Activated CD8-positive, alpha-beta T cell treated with anti-CD3 and anti-CD28 coated beads, Interleukin-2, amount 10 ng/mL, durations not matched to agents 7 days and 5 days (primary cell): ENCODE results near the gene CLEC2B. TPM values are rescaled to one million over a fixed set of nuclear protein-coding genes. Genes with fewer than 3 reads are reported as not detected.

ENCODE experiments used
- ATAC-seq: fragments of 150-1000 bp; cut with Tn5 transposase; one replicate; pipeline ENCODE4 v1.10.0; 2021; ENCODE audit warnings: moderate library complexity
- CTCF ChIA-PET: fragments of 350-600 bp; sonication (Branson Sonifier 250); formaldehyde crosslinking; loops from one replicate; lab custom pipeline; 2021; ENCODE audit warnings: antibody characterized with exemption; lab: Charles Lee
- POLR2A ChIA-PET: fragments of 350-600 bp; sonication (Branson Sonifier 250); formaldehyde crosslinking; loops from one replicate; lab custom pipeline; 2021; ENCODE audit warnings: antibody characterized with exemption; lab: Charles Lee
- DNase-seq: peaks from one replicate; pipeline ENCODE4 v3.0.0-alpha.2; 2020
- H3K27ac Mint-ChIP-seq: one replicate; pipeline ENCODE4 v1.8.0; 2021; ENCODE audit warnings: mild to moderate bottlenecking, mixed read lengths
- H3K27me3 Mint-ChIP-seq: one replicate; pipeline ENCODE4 v1.8.0; 2021; ENCODE audit warnings: low read depth, mixed read lengths
- H3K36me3 Mint-ChIP-seq: one replicate; pipeline ENCODE4 v1.8.0; 2021; ENCODE audit warnings: low read depth, mixed read lengths
- H3K4me1 Mint-ChIP-seq: one replicate; pipeline ENCODE4 v1.8.0; 2021; ENCODE audit warnings: low read depth, mixed read lengths
- H3K4me3 Mint-ChIP-seq: one replicate; pipeline ENCODE4 v1.8.0; 2021; ENCODE audit warnings: mild to moderate bottlenecking, mixed read lengths
- H3K9me3 Mint-ChIP-seq: one replicate; pipeline ENCODE4 v1.8.0; 2022; ENCODE audit warnings: mixed read lengths; ENCODE audit not compliant: insufficient read depth
- total RNA-seq, 2 experiments: library from RNA; stranded (reverse); gene quantifications; one replicate each; pipeline ENCODE4 v1.2.3, GENCODE V29; 2021

Gene CLEC2B
- total RNA-seq, 2 experiments from 2014 or later = 55.2 to 58.8 TPM

GRCh38 chr12:9809338-9809737 lies 59.8 kb downstream of the CLEC2B start:
- Mint-ChIP-seq H3K4me1 (peaks cover 35% of the 10 kb centered on the region), H3K4me3 (no peak overlapping the region), H3K27ac (no peak overlapping the region), H3K36me3 (no peaks in the 10 kb centered on the region), H3K9me3 (no peaks in the 10 kb centered on the region), H3K27me3 (peaks cover 2% of the 10 kb centered on the region)
- POLR2A ChIA-PET = interaction anchor here (1.2 kb wide), 1 partner anchor 49 kb away, joined by 4 read pairs; the partner anchor contains the start of gene CD69
- ATAC-seq (no peak), DNase-seq (no peak)
- CTCF ChIA-PET = interaction anchor here (1.0 to 9.7 kb wide), 5 partner anchors 11 to 102 kb away, joined by 3 to 95 read pairs (median 4); no protein-coding TSS in a partner anchor

- Mint-ChIP-seq H3K27me3 (peaks cover 5% of the 10 kb centered on the region), H3K9me3 (no peaks in the 10 kb centered on the region), H3K4me3 (no peak overlapping the region), H3K27ac (no peak overlapping the region), H3K36me3 (peaks cover 3% of the 10 kb centered on the region), H3K4me1 (peaks cover 27% of the 10 kb centered on the region)
- ChIA-PET POLR2A (interaction anchor here (1.2 kb wide), 1 partner anchor 48 kb away, joined by 4 read pairs; the partner anchor contains the start of gene CD69), CTCF (interaction anchor here (1.0 to 9.7 kb wide), 6 partner anchors 10 to 331 kb away, joined by 3 to 95 read pairs (median 3); no protein-coding TSS in a partner anchor)
- no peak for ATAC-seq
- no peak for DNase-seq
These were observed 60.6 kb downstream of the CLEC2B start for GRCh38 chr12:9808504-9808903.

DNA sequence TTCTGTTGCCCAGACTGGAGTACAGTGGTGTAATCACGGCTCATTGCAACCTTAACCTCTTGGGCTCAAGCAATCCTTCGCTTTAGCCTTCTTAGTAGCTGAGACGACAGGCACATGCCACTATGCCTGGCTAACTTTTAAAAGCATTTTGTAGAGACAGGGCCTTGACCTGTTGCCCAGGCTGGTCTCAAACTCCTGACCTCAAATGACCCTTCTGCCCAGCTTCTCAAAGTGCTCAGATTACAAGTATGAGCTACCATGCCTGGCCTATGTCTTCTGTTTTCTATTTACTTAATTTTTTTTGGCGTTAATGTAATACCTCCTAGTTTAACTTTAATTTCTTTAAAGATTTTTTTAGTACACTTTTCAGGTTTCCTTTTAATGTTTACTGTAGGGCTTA lies 62.4 kb downstream of the CLEC2B start:
- DNase-seq = no peak
- peaks cover 5% of the 10 kb centered on the region for H3K36me3 Mint-ChIP-seq
- ChIA-PET CTCF (interaction anchor here (0.7 to 9.7 kb wide), 4 partner anchors 8 to 333 kb away, joined by 3 to 95 read pairs (median 24); no protein-coding TSS in a partner anchor), POLR2A (no interaction called here)
- H3K4me3 Mint-ChIP-seq = no peak overlapping the region
- no peak for ATAC-seq
- peaks cover 20% of the 10 kb centered on the region for H3K4me1 Mint-ChIP-seq
- H3K27me3 Mint-ChIP-seq = peaks cover 8% of the 10 kb centered on the region
- H3K27ac Mint-ChIP-seq = no peak overlapping the region
- H3K9me3 Mint-ChIP-seq = no peaks in the 10 kb centered on the region

DNA sequence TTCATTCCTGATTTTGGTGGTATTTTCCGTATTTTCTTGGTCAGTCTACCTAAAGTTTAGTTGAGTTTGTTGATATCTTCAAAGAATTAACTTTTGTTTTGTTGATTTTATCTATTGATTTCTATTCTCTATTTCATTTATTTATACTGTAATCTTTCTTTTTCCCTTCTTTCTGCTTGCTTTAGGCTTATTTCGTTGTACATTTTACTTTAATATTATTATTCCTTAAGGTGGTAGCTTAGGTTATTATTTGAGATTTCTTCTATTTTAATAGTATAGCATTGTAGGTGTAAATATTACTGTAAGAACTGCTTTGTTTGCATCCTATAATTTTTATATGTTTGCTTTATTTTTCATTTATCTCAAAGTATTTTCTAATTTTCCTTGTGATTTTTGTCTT lies 63.3 kb downstream of the CLEC2B start:
- Mint-ChIP-seq H3K4me3 (no peak overlapping the region), H3K9me3 (no peaks in the 10 kb centered on the region), H3K27me3 (peaks cover 8% of the 10 kb centered on the region), H3K36me3 (peaks cover 5% of the 10 kb centered on the region), H3K27ac (no peak overlapping the region), H3K4me1 (peaks cover 12% of the 10 kb centered on the region)
- ChIA-PET POLR2A (no interaction called here), CTCF (interaction anchor here (1.3 to 9.7 kb wide), 4 partner anchors 7 to 334 kb away, joined by 3 to 95 read pairs (median 24); no protein-coding TSS in a partner anchor)
- no peak for ATAC-seq
- no peak for DNase-seq

Other genes with a start within 250 kb of the CLEC2B start
- 100 to 1,000 TPM; 277 to 282 TPM for gene CLEC2D, start 199.6 kb downstream of the CLEC2B start, total RNA-seq
- 1 to 10 TPM; 1.3 to 1.6 TPM for gene CLECL1, start 136.3 kb downstream of the CLEC2B start, total RNA-seq
- 100 to 1,000 TPM; 115 to 116 TPM for gene CD69, start 108.5 kb downstream of the CLEC2B start, total RNA-seq
- gene KLRF1, start 41.9 kb downstream of the CLEC2B start, total RNA-seq = under 1 TPM in 1 of 2 experiments, not detected in 1; 0.42 TPM
- gene KLRF2, start 12.1 kb upstream of the CLEC2B start, total RNA-seq = under 1 TPM; 0.79 to 0.94 TPM
- not detected for gene CLEC2A, start 63.0 kb upstream of the CLEC2B start, total RNA-seq
- gene CLEC12A, start 102.1 kb upstream of the CLEC2B start, total RNA-seq = 1 to 10 TPM; 4.8 to 6.3 TPM
- gene CLEC1B, start 129.8 kb upstream of the CLEC2B start, total RNA-seq = not detected
- under 1 TPM; 0.31 to 0.87 TPM for gene CLEC12B, start 141.3 kb upstream of the CLEC2B start, total RNA-seq
- not detected for gene CLEC9A, start 161.3 kb upstream of the CLEC2B start, total RNA-seq
- not detected for gene CLEC1A, start 229.6 kb upstream of the CLEC2B start, total RNA-seq